Astrocyte (in vitro differentiated cells and primary cell): ENCODE data around the gene PLIN4.

Experiments used
- EZH2 ChIP-seq: IDR thresholded peaks from 2 replicates; pipeline ENCODE4 v1.6.1; 2012; ENCODE audit warnings: mild to moderate bottlenecking, low read length, inconsistent platforms; ENCODE audit not compliant: insufficient read depth
- TF ChIP-seq, protein P1 (sequence below): IDR thresholded peaks from 2 replicates; pipeline ENCODE4 v1.5.1; 2011; ENCODE audit warnings: low read depth, mild to moderate bottlenecking, inconsistent platforms, low read length, moderate library complexity; ENCODE audit not compliant: insufficient read depth

DNA sequence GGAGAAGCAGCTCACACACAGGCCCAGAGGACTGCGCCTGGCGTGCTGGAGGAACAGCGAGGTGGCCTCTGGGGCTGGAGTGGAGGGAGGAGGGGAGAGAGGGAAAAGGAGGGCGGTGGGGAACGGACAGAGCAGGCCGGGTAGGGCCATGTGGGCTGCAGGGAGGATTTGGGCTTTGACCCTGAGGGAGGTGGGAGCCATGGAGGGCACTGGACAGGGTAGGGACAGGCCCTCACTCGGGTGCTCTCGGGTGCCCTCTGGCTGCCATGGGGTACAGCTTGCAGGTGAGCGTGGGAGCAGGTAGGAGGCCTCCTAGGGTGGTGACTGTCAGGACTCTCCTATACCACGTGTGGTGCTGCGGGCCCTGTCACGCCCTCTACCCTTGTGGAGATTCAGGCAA, 22.8 kb downstream of the PLIN4 start:
- TF ChIP-seq, protein P1, sequence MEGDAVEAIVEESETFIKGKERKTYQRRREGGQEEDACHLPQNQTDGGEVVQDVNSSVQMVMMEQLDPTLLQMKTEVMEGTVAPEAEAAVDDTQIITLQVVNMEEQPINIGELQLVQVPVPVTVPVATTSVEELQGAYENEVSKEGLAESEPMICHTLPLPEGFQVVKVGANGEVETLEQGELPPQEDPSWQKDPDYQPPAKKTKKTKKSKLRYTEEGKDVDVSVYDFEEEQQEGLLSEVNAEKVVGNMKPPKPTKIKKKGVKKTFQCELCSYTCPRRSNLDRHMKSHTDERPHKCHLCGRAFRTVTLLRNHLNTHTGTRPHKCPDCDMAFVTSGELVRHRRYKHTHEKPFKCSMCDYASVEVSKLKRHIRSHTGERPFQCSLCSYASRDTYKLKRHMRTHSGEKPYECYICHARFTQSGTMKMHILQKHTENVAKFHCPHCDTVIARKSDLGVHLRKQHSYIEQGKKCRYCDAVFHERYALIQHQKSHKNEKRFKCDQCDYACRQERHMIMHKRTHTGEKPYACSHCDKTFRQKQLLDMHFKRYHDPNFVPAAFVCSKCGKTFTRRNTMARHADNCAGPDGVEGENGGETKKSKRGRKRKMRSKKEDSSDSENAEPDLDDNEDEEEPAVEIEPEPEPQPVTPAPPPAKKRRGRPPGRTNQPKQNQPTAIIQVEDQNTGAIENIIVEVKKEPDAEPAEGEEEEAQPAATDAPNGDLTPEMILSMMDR, result no peak
- TF ChIP-seq EZH2, result no peak
